HG02884 (cell line): ENCODE measurements around the gene OBI1.
A peak's percentile ranks its signal among the peaks of the same experiment; 100 is the strongest.

Source experiments
- ATAC-seq: cut with Tn5 transposase; IDR thresholded peaks from one replicate; pipeline ENCODE4 v1.9.1; 2021; ENCODE audit warnings: mild to moderate bottlenecking, moderate library complexity; ENCODE audit not compliant: unreplicated experiment

Gene OBI1

GRCh38 chr13:78604782-78605611 is 54.0 kb downstream of the OBI1 start:
- ATAC-seq: no peak

- peak; percentile 74 for ATAC-seq
Observed at GRCh38 chr13:78603240-78603957, 55.6 kb downstream of the OBI1 start, which contains the start of gene POU4F1. Gene POU4F1 (minus strand): TSS chr13:78603552. CDS start chr13:78603326, 226 bp downstream.

- peak; percentile 10 for ATAC-seq
Observed at GRCh38 chr13:78602561-78603239, 56.3 kb downstream of the OBI1 start.

- no peak for ATAC-seq
Observed at GRCh38 chr13:78601874-78602560, 56.9 kb downstream of the OBI1 start.

- no peak for ATAC-seq
Observed at GRCh38 chr13:78601124-78601873, 57.7 kb downstream of the OBI1 start.

- no peak for ATAC-seq
Observed at GRCh38 chr13:78600280-78600883, 58.6 kb downstream of the OBI1 start.

GRCh38 chr13:78599645-78600279 is 59.2 kb downstream of the OBI1 start:
- ATAC-seq: no peak

GRCh38 chr13:78598966-78599644 is 59.9 kb downstream of the OBI1 start:
- no peak for ATAC-seq

- ATAC-seq: no peak
Observed at GRCh38 chr13:78598116-78598781, 60.7 kb downstream of the OBI1 start.

- no peak for ATAC-seq
Observed at GRCh38 chr13:78597602-78597932, 61.4 kb downstream of the OBI1 start.

- ATAC-seq: no peak
Observed at GRCh38 chr13:78596736-78597601, 62.0 kb downstream of the OBI1 start.

GRCh38 chr13:78596399-78596735 is 62.6 kb downstream of the OBI1 start:
- ATAC-seq: no peak

GRCh38 chr13:78595495-78596398 is 63.2 kb downstream of the OBI1 start:
- ATAC-seq: no peak

GRCh38 chr13:78594456-78594975 is 64.4 kb downstream of the OBI1 start:
- no peak for ATAC-seq

GRCh38 chr13:78593652-78594455 is 65.1 kb downstream of the OBI1 start:
- no peak for ATAC-seq
